Liver (tissue), 9 donors: Measurements from ENCODE around the gene TMEM220. TPM values are rescaled to one million over a fixed set of nuclear protein-coding genes. Genes with fewer than 3 reads are reported as not detected.

Experiments used
- DNase-seq: peaks from one replicate; pipeline ENCODE4 v3.0.0-alpha.2; 2017; ENCODE audit warnings: low spot score
- H3K27ac ChIP-seq, 2 donors: one replicate each; pipeline ENCODE4 v1.7.0; 2013; ENCODE audit warnings: inconsistent platforms in 2 of 2, low read length in 2 of 2, control low read depth in 1 of 2, low read depth in 1 of 2, mild to moderate bottlenecking in 1 of 2
- H3K27me3 ChIP-seq, 4 donors: one replicate each; pipeline versions ENCODE4 v1.6.1 to v1.7.0; 2013; ENCODE audit warnings: low read length in 3 of 4, inconsistent platforms in 1 of 4, mild to moderate bottlenecking in 1 of 4, moderate library complexity in 1 of 4; ENCODE audit not compliant: control insufficient read depth in 4 of 4, insufficient read depth in 4 of 4
- H3K36me3 ChIP-seq, 4 donors: one replicate each; pipeline versions ENCODE4 v1.6.1 to v1.7.0; 2013; ENCODE audit warnings: low read length in 3 of 4, mild to moderate bottlenecking in 3 of 4, low read depth in 1 of 4, moderate library complexity in 1 of 4; ENCODE audit not compliant: control insufficient read depth in 4 of 4, insufficient read depth in 3 of 4
- H3K4me1 ChIP-seq, 4 donors: one replicate each; pipeline versions ENCODE4 v1.6.1 to v1.7.0; 2013; ENCODE audit warnings: low read length in 3 of 4, mild to moderate bottlenecking in 3 of 4, moderate library complexity in 1 of 4; ENCODE audit not compliant: control insufficient read depth in 4 of 4, insufficient read depth in 4 of 4
- H3K4me3 ChIP-seq, 3 donors: one replicate each; pipeline versions ENCODE4 v1.6.1 to v1.7.0; 2013; ENCODE audit warnings: low read length in 3 of 3, control low read depth in 1 of 3, low read depth in 1 of 3, mild to moderate bottlenecking in 1 of 3
- H3K9ac ChIP-seq, 2 donors: one replicate each; pipeline ENCODE4 v1.7.0; 2013; ENCODE audit warnings: low read length in 2 of 2, mild to moderate bottlenecking in 2 of 2, moderate library complexity in 2 of 2, control low read depth in 1 of 2, low read depth in 1 of 2
- H3K9me3 ChIP-seq, 4 donors: one replicate each; pipeline versions ENCODE4 v1.6.1 to v1.7.0; 2013; ENCODE audit warnings: low read length in 3 of 4; ENCODE audit not compliant: control insufficient read depth in 4 of 4
- ATF3 ChIP-seq: IDR thresholded peaks from 2 replicates; pipeline ENCODE4 v1.6.1; 2016; ENCODE audit warnings: antibody characterized with exemption
- CTCF ChIP-seq: fragments of 150-350 bp; IDR thresholded peaks from 2 replicates; pipeline ENCODE4 v1.5.1; 2017; ENCODE audit warnings: improper control_type of control experiment, low read depth, low read length; ENCODE audit not compliant: missing input control
- EGR1 ChIP-seq, 2 donors: IDR thresholded peaks; 2 replicates each; pipeline ENCODE4 v1.6.1; 2016 to 2018; ENCODE audit warnings: antibody characterized with exemption in 2 of 2, low read depth in 2 of 2
- FOXA2 ChIP-seq: IDR thresholded peaks from 2 replicates; pipeline ENCODE4 v1.6.1; 2016; ENCODE audit warnings: antibody characterized with exemption
- GABPA ChIP-seq, 2 donors: IDR thresholded peaks in 1 of 2; conservative IDR thresholded peaks in 1 of 2; 2 replicates each; pipeline ENCODE4 v1.6.1; 2016; ENCODE audit warnings: antibody characterized with exemption in 2 of 2, mild to moderate bottlenecking in 1 of 2, moderate library complexity in 1 of 2
- HNF4G ChIP-seq: IDR thresholded peaks from 2 replicates; pipeline ENCODE4 v1.6.1; 2016; ENCODE audit warnings: antibody characterized with exemption
- JUND ChIP-seq, 2 donors: IDR thresholded peaks; 2 replicates each; pipeline ENCODE4 v1.6.1; 2016; ENCODE audit warnings: antibody characterized with exemption in 2 of 2
- NR2F2 ChIP-seq: IDR thresholded peaks from 2 replicates; pipeline ENCODE4 v1.6.1; 2016; ENCODE audit warnings: antibody characterized with exemption
- RAD21 ChIP-seq, 2 donors: IDR thresholded peaks; 2 replicates each; pipeline ENCODE4 v1.6.1; 2016; ENCODE audit warnings: antibody characterized with exemption in 2 of 2, mild to moderate bottlenecking in 2 of 2
- REST ChIP-seq: IDR thresholded peaks from 2 replicates; pipeline ENCODE4 v1.6.1; 2016; ENCODE audit warnings: antibody characterized with exemption, mild to moderate bottlenecking
- RXRA ChIP-seq, 2 donors: IDR thresholded peaks; 2 replicates each; pipeline ENCODE4 v1.6.1; 2017 to 2018; ENCODE audit warnings: antibody characterized with exemption in 2 of 2, mild to moderate bottlenecking in 1 of 2
- SP1 ChIP-seq: IDR thresholded peaks from 2 replicates; pipeline ENCODE4 v1.6.1; 2018; ENCODE audit warnings: antibody characterized with exemption, mild to moderate bottlenecking
- TAF1 ChIP-seq: conservative IDR thresholded peaks from 2 replicates; pipeline ENCODE4 v1.6.1; 2016; ENCODE audit warnings: antibody characterized with exemption, mild to moderate bottlenecking
- YY1 ChIP-seq: IDR thresholded peaks from 2 replicates; pipeline ENCODE4 v1.6.1; 2016; ENCODE audit warnings: antibody characterized with exemption, mild to moderate bottlenecking
- ZBTB33 ChIP-seq: IDR thresholded peaks from 2 replicates; pipeline ENCODE4 v1.6.1; 2016; ENCODE audit warnings: antibody characterized with exemption
- WGBS: extraction: QIAGEN DNeasy Blood & Tissue Kit; methylation state at CpG from one replicate; pipeline ENCODE4 v1.1.7; 2013; 5-methylcytosine and 5-hydroxymethylcytosine counted together
- polyA plus RNA-seq, 2 donors: library from polyadenylated mRNA; stranded (reverse) in 1 of 2; unstranded in 1 of 2; fragments of 200-250 nt in 1 of 2; fragments of >200 nt in 1 of 2; fragmentation: Nextera tagmentation in 1 of 2; extraction: Ambion mirVana in 1 of 2; gene quantifications; one replicate each; pipeline versions ENCODE4 v1.2.1 to v1.2.3, GENCODE V29; 2013 to 2015
- total RNA-seq, 2 donors: library from RNA; depleted of rRNA; stranded (reverse); fragments of >200 nt; gene quantifications; one replicate each; pipeline ENCODE4 v1.2.3, GENCODE V29; 2014
- donor health status: healthy.
- donor health status: healthy.
- donor health status: healthy.
- donor health status: healthy.
- donor health status: healthy.

Gene TMEM220
- total and polyA plus RNA-seq, 4 donors: 19.6 to 126 (median 28.8) TPM

- Histone ChIP-seq H3K4me1 (no peaks in the 10 kb centered on the region), H3K27ac (no peak overlapping the region), H3K36me3 (peaks cover 0 to 27% (median 17%) of the 10 kb centered on the region in 4 donors), H3K9ac (no peak overlapping the region), H3K27me3 (no peaks in the 10 kb centered on the region), H3K9me3 (peaks cover 0 to 3% (median under 1%) of the 10 kb centered on the region in 4 donors), H3K4me3 (no peak overlapping the region)
- TF ChIP-seq NR2F2: no peak
- no peak for TF ChIP-seq TAF1
- no peak for TF ChIP-seq CTCF
- WGBS: 86% methylated on average over 2 of the region's 2 CpGs
- DNase-seq: no peak
These were observed 41.3 kb upstream of the TMEM220 start for GRCh38 chr17:10771148-10771547.

GRCh38 chr17:10769840-10770239, 40.0 kb upstream of the TMEM220 start:
- no peak overlapping the region for H3K4me3 ChIP-seq
- peaks cover 0 to 27% (median 18%) of the 10 kb centered on the region in 4 donors for H3K36me3 ChIP-seq
- no peak for TF ChIP-seq CTCF
- no peak for TF ChIP-seq RXRA (IDR thresholded peaks at IDR 0.05)
- TF ChIP-seq SP1: no peak
- no peak for DNase-seq
- peaks cover 0 to 3% (median under 1%) of the 10 kb centered on the region in 4 donors for H3K9me3 ChIP-seq
- H3K9ac ChIP-seq: no peak overlapping the region
- H3K27ac ChIP-seq: no peak overlapping the region
- 92% methylated on average over 6 of the region's 6 CpGs for WGBS
- H3K4me1 ChIP-seq: no peaks in the 10 kb centered on the region
- H3K27me3 ChIP-seq: no peaks in the 10 kb centered on the region

- H3K27me3 ChIP-seq: no peaks in the 10 kb centered on the region
- peaks cover 0 to 3% (median under 1%) of the 10 kb centered on the region in 4 donors for H3K9me3 ChIP-seq
- WGBS: 93% methylated on average over 2 of the region's 2 CpGs
- no peak overlapping the region for H3K4me3 ChIP-seq
- no peak overlapping the region for H3K9ac ChIP-seq
- no peak overlapping the region for H3K27ac ChIP-seq
- no peaks in the 10 kb centered on the region for H3K4me1 ChIP-seq
- H3K36me3 ChIP-seq: peaks cover 0 to 31% (median 18%) of the 10 kb centered on the region in 4 donors
- no peak for DNase-seq
- TF ChIP-seq YY1: no peak
- no peak for TF ChIP-seq JUND (IDR thresholded peaks at IDR 0.05)
- no peak for TF ChIP-seq FOXA2
- TF ChIP-seq NR2F2: no peak
- no peak for TF ChIP-seq REST
- no peak for TF ChIP-seq HNF4G
- TF ChIP-seq ZBTB33: no peak
- TF ChIP-seq RAD21 (IDR thresholded peaks at IDR 0.05): no peak
- no peak for TF ChIP-seq TAF1
- TF ChIP-seq RXRA (IDR thresholded peaks at IDR 0.05): no peak
- no peak for TF ChIP-seq EGR1 (IDR thresholded peaks at IDR 0.05; ENCODE audit: low read depth in 2 of 2)
- TF ChIP-seq CTCF: no peak
- TF ChIP-seq ATF3: no peak
- TF ChIP-seq GABPA (IDR thresholded peaks at IDR 0.05 in 1 of 2, conservative IDR thresholded peaks at IDR 0.05 in 1 of 2): no peak
These were observed 39.0 kb upstream of the TMEM220 start for GRCh38 chr17:10768750-10769251.
